ENCODE results near the gene ZFP64. TPM values are rescaled to one million over a fixed set of nuclear protein-coding genes. Genes with fewer than 3 reads are reported as not detected.

ZFP64 gene
- total and polyA plus RNA-seq, 2 donors (not counting 3 experiments of a cell fraction or from before 2014, with no cell fraction given) = 31.7 to 35.4 TPM

GRCh38 chr20:52219441-52219840 is 27.9 kb upstream of the ZFP64 start:
- DNase-seq (ENCODE audit: low read depth, low spot score) (no peak), FAIRE-seq (no peak)
- Histone ChIP-seq H3K9me1 (replicated peaks; ENCODE audit: control insufficient read depth, extremely low read depth, insufficient read depth, low read length) (no peaks in the 10 kb centered on the region), H2AFZ (ENCODE audit: low read depth, low read length) (no peak overlapping the region), H3K4me2 (ENCODE audit: insufficient read depth, low read length) (no peak overlapping the region), H3K79me2 (ENCODE audit: control insufficient read depth, insufficient read depth, low read length) (no peaks in the 10 kb centered on the region), H3K9ac (replicated peaks; ENCODE audit: extremely low read depth, insufficient read depth, low read length) (no peak overlapping the region), H3K27me3 (ENCODE audit: control insufficient read depth in 2 of 2, insufficient read depth in 2 of 2, low read length in 2 of 2) (peaks cover 0 to 5% of the 10 kb centered on the region in 2 experiments), H3K36me3 (ENCODE audit: control insufficient read depth in 2 of 2, extremely low read depth in 1 of 2, insufficient read depth in 2 of 2, low read length in 2 of 2) (no peaks in the 10 kb centered on the region), H3K27ac (ENCODE audit: insufficient read depth, low read depth, low read length) (no peak overlapping the region), H4K20me1 (replicated peaks; ENCODE audit: control insufficient read depth, extremely low read depth, insufficient read depth, low read length) (no peaks in the 10 kb centered on the region), H3K4me3 (replicated peaks in 1 of 3; ENCODE audit: insufficient read depth in 1 of 3, low read depth in 1 of 3, low read length in 3 of 3) (no peak overlapping the region), H3K4me1 (ENCODE audit: control insufficient read depth, extremely low read depth, insufficient read depth, low read length) (no peaks in the 10 kb centered on the region), H3K9me3 (replicated peaks; ENCODE audit: control insufficient read depth, insufficient read depth, low read length) (no peaks in the 10 kb centered on the region)
- CTCF ChIA-PET = interaction anchor here (1.4 to 1.9 kb wide), 2 partner anchors 24 to 91 kb away, joined by 3 to 12 read pairs; no protein-coding TSS in a partner anchor
- TF ChIP-seq CTCF (IDR thresholded peaks at IDR 0.05; ENCODE audit: extremely low read depth in 1 of 2, insufficient read depth in 1 of 2, low read depth in 1 of 2, low read length in 2 of 2) (no peak), POLR2A (IDR thresholded peaks at IDR 0.05; ENCODE audit: low read depth, low read length) (no peak), FOS (IDR thresholded peaks at IDR 0.05; ENCODE audit: borderline replicate concordance, insufficient read depth, low read length) (no peak), EZH2 (IDR thresholded peaks at IDR 0.05; ENCODE audit: borderline replicate concordance, low read depth, low read length, severe bottlenecking) (no peak), GATA2 (IDR thresholded peaks at IDR 0.05; ENCODE audit: insufficient read depth, insufficient read length, low read depth, low read length) (no peak), POLR2AphosphoS5 (IDR thresholded peaks at IDR 0.05; ENCODE audit: insufficient read depth, low read depth, low read length) (no peak), MYC (IDR thresholded peaks at IDR 0.05; ENCODE audit: low read depth, low read length) (no peak), JUN (IDR thresholded peaks at IDR 0.05; ENCODE audit: borderline replicate concordance, insufficient read depth, insufficient read length, low read depth) (no peak)
- TF ChIP-seq, protein P1, sequence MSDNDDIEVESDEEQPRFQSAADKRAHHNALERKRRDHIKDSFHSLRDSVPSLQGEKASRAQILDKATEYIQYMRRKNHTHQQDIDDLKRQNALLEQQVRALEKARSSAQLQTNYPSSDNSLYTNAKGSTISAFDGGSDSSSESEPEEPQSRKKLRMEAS (IDR thresholded peaks at IDR 0.05; ENCODE audit: insufficient read depth, insufficient read length) = no peak
- POLR2A ChIA-PET = no interaction called here
- dilution Hi-C loops (cut with MboI; ENCODE audit: extremely low pct_ligation_motif_present, low sequenced_read_pairs) = no loop called here
- no TSS peak for BruUV-seq (replicated peaks)
- intact Hi-C loops (cut with micrococcal nuclease) = loop anchor here (1.0 to 10.0 kb wide), 2 partner anchors 91 to 1585 kb away; no protein-coding TSS in a partner anchor
